KG1 (cell line): ENCODE results near the gene WFDC10A.
"Not testable (repeated sequence)": the region's sequence is repeated elsewhere in the genome, so short reads cannot be mapped to it uniquely, and the experiment has no call there.

ENCODE experiments used
- DNase-seq: peaks from one replicate; lab custom pipeline; 2025; lab: John Stamatoyannopoulos, UW

The WFDC10A gene

DNA sequence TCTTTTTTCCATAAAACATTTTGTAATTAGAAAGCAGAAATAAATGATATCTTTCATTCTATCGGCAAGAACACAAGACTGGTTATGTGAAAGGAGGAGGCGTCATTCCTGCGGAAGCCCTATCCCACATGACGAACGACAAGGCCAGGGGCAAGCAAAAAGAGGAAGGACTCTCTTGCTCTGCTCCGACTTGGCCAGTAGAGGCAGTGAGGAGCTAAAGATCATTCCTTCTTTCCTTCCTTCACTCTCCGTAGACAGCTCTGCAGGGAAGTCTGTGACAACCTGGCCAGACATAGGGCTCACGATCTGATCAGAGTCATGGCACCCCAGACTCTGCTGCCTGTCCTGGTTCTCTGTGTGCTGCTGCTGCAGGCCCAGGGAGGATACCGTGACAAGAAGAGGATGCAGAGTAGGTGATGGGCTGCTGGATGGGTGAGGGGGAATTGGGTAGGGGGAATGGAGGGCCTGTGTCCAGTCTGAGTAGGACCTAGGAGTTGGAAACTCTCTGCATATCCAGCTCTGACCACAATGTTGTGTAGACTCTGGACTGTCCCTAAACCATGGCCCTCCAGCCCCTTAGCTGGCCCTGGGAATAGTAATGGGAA, at the start of gene WFDC10A:
Gene WFDC10A, plus strand, starts transcription at position 244 of the 605 bp plus-strand sequence. Its CDS starts 75 bp downstream, at position 319.
- DNase-seq, result no peak

GRCh38 chr20:45581702-45582101, 47.8 kb upstream of the WFDC10A start:
- DNase-seq, result no peak

GRCh38 chr20:45583502-45583901, 46.0 kb upstream of the WFDC10A start:
- no peak for DNase-seq

GRCh38 chr20:45584294-45584693, 45.2 kb upstream of the WFDC10A start:
- not testable (repeated sequence) for DNase-seq

GRCh38 chr20:45585986-45586385, 43.6 kb upstream of the WFDC10A start:
- not testable (repeated sequence) for DNase-seq

DNA sequence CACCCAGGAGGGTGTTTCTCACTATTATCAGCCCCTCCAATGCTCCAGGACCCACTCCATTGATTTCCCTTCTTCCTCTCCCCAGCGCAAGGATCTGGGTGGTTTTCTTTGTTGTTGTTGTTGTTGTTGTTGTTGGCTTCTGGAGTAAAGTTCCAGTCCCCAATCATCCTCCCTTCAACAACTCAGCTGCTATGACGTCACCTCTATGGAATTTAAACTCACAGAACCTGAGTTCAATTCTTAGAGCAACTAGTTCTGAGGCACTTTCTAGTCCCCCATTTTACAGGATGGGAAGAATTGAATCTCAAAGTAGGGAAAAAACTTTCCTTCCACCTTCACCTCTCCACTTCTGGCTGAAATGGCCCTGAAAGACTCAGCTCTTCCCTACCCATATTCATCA, 40.7 kb upstream of the WFDC10A start:
- no peak for DNase-seq

GRCh38 chr20:45589725-45590124, 39.8 kb upstream of the WFDC10A start:
- no peak for DNase-seq

GRCh38 chr20:45592574-45593189, 36.9 kb upstream of the WFDC10A start:
- peak; percentile 2 for DNase-seq

GRCh38 chr20:45593498-45593897, 36.0 kb upstream of the WFDC10A start:
- no peak for DNase-seq

DNA sequence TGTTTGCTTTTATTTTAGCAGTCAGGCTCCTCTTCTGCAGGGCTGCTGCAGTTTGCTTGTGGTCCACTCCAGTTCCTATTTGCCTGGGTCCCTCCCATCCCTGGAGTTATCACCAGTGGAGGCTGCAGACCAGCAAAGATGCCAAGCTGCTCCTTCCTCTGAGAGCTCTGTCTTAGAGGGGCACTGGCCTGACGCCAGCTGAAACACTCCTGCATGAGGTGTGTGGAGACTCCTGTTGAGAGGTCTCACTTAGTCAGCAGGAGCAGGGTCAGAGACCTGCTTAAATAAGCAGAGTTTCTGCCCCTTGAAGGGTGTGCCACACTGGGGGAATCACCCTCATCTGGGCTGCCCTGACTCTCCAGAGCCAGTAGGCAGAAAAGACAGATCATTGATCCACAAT, 34.3 kb upstream of the WFDC10A start:
- no peak for DNase-seq

DNA sequence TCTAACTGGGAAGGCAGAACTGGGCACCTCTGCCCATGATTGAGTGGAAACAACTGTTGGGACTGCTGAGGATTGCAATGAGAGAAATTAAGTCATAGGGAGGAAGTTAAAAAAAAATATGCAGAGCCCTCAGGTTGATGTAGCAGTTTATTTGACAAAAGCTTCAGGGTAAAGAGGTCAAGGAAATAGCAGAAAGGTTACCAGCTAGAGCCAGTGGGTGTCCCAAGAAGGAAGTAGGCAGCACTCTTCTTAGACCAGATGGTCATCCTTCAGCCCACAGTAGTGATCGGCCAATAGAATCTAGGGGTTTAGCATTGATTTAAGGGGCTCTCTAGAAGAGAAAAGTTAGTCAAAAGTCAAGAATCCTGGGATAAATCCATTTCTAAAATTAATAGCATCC, 21.7 kb upstream of the WFDC10A start:
- DNase-seq, result no peak

GRCh38 chr20:45611054-45611453, 18.5 kb upstream of the WFDC10A start:
- no peak for DNase-seq

- no peak for DNase-seq
Measured at GRCh38 chr20:45612314-45612713, 17.2 kb upstream of the WFDC10A start.

- no peak for DNase-seq
Measured at GRCh38 chr20:45617591-45617990, 11.9 kb upstream of the WFDC10A start.

DNA sequence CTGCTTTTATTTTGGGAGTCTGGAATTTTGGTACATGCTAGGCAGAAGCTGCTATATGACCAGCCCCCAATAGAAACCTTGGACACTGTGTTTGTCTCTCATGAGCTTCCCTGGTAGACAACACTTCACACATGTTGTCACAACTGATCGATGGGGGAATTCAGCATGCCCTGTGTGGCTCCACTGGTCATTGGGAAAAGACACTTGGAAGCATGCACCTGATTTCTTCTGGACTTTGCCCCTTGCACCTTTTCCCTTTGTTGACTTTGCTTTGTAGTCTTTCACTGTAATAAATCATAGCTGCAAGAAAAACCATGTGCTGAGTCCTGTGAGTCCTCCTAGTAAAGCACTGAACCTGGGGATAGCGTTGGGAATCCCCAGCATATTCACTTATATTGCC, 7.9 kb upstream of the WFDC10A start:
- DNase-seq, result no peak

GRCh38 chr20:45626540-45626939, 3.0 kb upstream of the WFDC10A start:
- DNase-seq, result no peak

DNA sequence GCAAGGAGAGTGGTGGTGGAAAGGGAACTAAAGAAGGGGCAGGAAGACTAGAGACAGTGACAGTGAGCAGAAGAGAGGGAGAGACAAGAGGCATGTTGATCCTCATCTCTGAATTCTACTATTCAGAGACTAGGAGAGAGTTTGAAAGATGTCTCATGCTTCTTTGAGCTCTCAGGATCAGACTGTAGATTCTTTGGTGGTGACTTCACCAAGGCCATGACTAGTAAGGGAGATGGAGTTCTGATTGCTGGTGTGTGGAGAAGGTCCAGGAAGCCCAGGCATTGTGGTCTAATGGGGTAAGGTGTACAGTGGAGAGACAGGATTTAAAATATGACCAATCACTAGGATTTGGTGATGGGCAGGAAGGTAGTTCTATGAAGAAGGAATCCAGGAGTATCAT, 832 bp downstream of the WFDC10A start:
- no peak for DNase-seq

DNA sequence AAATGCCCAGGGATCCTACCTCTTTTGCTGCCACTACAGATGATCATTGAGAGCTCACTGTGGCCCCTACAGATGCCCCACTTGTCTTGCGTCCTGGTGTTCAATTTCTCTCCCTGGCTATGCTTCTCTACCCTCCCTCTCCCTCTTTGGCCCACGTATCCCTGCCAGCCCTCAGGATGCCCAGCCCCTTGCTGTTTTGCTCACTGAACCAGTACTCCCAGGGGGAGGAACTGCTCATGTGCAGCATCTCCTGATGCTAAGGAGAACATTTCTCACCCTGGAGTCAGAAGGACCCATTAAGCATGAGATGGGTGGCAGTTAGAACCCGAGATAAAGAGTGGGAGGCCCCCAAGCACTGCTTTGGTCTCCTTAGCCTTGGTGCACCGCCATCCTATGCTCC, 1.6 kb downstream of the WFDC10A start, which contains the start of gene WFDC9:
Gene WFDC9, minus strand, starts transcription at position 101 of the 400 bp plus-strand sequence. CDS start 21,103 bp downstream, outside the sequence.
- no peak for DNase-seq

GRCh38 chr20:45636513-45636912, 7.0 kb downstream of the WFDC10A start:
- no peak for DNase-seq

- no peak for DNase-seq
Measured at GRCh38 chr20:45639687-45640086, 10.1 kb downstream of the WFDC10A start.

DNA sequence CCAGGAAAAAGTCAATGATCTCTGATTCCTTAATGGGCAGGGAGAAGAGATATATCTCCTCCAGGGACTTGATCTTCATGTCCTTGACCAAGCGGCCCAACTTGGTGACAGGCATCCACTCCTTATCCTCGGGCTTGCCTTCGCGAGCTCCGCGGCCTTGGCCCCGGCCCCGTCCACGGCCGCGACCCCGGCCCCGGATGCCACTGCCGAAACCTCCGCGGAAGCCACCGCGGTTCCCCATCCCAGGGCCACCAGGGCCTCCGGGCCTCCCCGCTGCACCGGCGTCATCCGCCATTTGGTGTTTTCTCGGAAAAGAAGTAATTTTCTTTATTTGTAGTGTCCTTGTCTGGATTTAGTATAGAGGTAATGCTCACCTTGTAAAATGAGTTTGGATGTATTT, 11.5 kb downstream of the WFDC10A start:
- DNase-seq, result not testable (repeated sequence)

DNA sequence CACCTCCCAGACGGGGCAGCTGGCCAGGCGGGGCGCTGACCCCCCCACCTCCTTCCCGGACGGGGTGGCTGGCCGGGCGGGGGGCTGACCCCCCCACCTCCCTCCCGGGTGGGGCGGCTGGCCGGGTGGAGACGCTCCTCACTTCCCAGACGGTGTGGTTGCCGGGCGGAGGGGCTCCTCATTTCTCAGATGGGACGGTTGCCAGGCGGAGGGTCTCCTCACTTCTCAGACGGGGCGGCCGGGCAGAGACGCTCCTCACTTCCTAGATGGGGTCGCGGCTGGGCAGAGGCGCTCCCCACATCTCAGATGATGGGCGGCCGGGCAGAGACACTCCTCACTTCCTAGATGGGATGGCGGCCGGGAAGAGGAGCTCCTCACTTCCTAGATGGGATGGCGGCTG, 16.3 kb downstream of the WFDC10A start:
- DNase-seq, result not testable (repeated sequence)

DNA sequence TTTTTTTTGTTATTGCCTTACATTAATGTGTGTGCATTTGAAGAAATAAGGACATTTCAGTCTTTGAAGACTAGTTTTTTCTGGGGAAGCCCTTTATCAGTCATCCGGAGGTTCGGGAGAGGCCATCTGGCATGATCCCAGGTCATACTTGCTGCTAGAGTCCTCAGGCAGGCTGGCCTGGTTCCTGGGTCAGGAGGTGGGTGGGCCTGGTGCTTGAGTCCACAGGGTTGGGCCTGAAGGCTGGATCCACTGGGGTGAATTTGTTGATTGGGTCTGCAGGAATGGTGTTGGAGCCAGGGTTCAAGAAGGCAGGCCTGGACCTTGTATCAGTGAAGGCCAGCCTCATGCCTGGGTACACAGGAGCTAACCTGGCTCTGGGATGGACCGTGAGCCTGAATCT, 17.3 kb downstream of the WFDC10A start:
- DNase-seq, result no peak
